ENCODE results near the gene MAP3K5.
"Not testable (repeated sequence)": the region's sequence is repeated elsewhere in the genome, so short reads cannot be mapped to it uniquely, and the experiment has no call there.

Gene MAP3K5

DNA sequence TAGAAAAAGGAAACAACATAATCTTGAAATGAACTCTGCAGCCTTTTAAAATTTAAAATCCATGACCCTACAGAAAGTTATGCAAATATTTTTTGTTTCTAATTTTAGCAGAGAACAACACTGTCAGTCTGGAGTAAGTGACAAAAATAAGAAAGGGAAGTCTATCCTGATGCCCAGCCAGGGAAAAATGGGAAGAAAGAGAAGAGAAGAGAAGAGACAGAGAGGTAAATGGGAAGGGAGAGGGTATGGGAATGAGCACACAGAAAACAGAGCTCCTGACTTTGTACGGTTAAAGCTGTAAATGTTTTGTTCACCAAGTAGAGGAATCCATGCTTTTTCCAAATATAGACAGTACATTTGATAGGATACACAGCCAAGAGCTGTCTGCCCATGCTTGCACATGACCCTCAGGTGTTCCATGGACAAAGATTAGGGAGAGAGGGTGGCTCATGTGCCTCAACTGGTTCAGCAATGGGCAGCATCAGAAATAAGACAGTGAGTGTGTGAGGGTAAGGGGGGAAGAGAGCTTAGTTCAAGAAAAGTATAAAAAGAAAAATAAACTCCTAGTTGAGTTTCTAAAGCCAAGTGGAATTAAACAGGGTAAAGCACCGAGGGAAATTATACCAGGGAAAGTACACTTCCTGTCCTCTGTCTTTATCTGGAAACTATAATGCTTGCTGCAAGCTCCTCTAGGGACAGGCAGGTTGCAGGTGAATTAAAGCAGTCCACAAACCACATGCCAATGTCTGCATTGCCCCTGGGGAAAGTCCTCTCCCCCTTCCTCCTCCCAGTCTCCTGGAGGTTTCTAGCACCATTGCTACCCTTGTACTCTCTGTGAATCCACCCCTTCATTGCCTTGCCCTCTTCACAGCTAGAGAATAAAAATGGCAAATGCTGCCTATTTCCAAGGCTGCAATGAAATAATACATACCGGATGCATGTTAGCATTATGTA lies 30.0 kb downstream of the MAP3K5 start:
- no peak overlapping the region for H3K27ac ChIP-seq (ENCODE audit: insufficient read depth, low read depth, low read length, poor library complexity, severe bottlenecking)
- H3K36me3 ChIP-seq (ENCODE audit: control insufficient read depth, insufficient read depth, low read length) = no peaks in the 10 kb centered on the region
- no peak overlapping the region for H3K4me3 ChIP-seq (ENCODE audit: insufficient read depth, low read depth, low read length)
- H3K9me3 ChIP-seq (ENCODE audit: control insufficient read depth, low read length) = no peaks in the 10 kb centered on the region
- WGBS, 2 experiments = 88 to 89% methylated on average over 2 of the region's 3 CpGs
- no peaks in the 10 kb centered on the region for H3K4me1 ChIP-seq (ENCODE audit: control insufficient read depth, insufficient read depth, low read length)
- H3K27me3 ChIP-seq (ENCODE audit: control insufficient read depth, insufficient read depth, low read length, poor library complexity, severe bottlenecking) = no peaks in the 10 kb centered on the region

GRCh38 chr6:136761227-136761922 lies 30.9 kb downstream of the MAP3K5 start:
- Histone ChIP-seq H3K9me3 (ENCODE audit: control insufficient read depth, low read length) (no peaks in the 10 kb centered on the region), H3K27me3 (ENCODE audit: control insufficient read depth, insufficient read depth, low read length, poor library complexity, severe bottlenecking) (no peaks in the 10 kb centered on the region), H3K27ac (ENCODE audit: insufficient read depth, low read depth, low read length, poor library complexity, severe bottlenecking) (no peak overlapping the region), H3K4me1 (ENCODE audit: control insufficient read depth, insufficient read depth, low read length) (no peaks in the 10 kb centered on the region), H3K36me3 (ENCODE audit: control insufficient read depth, insufficient read depth, low read length) (no peaks in the 10 kb centered on the region), H3K4me3 (ENCODE audit: insufficient read depth, low read depth, low read length) (no peak overlapping the region)
- 87 to 92% methylated on average over 8 to 9 of the region's 9 CpGs for WGBS, 2 experiments

DNA sequence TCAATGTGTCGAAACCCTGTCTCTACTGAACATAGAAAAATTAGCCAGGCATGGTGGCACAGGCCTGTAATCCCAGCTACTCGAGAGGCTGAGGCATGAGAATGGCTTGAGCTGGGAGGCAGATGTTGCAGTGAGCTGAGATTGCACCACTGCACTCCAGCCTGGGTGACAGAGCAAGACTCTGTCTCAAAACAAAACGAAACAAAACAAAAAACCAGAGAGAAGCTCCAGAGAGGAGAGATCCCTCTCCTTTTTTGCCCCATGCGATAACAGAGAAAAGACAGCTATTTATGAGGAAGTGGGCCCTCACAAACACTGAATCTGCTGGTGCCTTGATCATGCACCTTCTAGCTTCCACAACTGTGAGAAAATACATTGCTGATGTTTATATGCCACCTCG lies 31.5 kb downstream of the MAP3K5 start:
- H3K27ac ChIP-seq (ENCODE audit: insufficient read depth, low read depth, low read length, poor library complexity, severe bottlenecking); H3K36me3 ChIP-seq (ENCODE audit: control insufficient read depth, insufficient read depth, low read length); H3K4me3 ChIP-seq (ENCODE audit: insufficient read depth, low read depth, low read length); H3K27me3 ChIP-seq (ENCODE audit: control insufficient read depth, insufficient read depth, low read length, poor library complexity, severe bottlenecking); H3K4me1 ChIP-seq (ENCODE audit: control insufficient read depth, insufficient read depth, low read length); H3K9me3 ChIP-seq (ENCODE audit: control insufficient read depth, low read length): not testable (repeated sequence)
- 95 to 96% methylated on average over 5 of the region's 5 CpGs for WGBS, 2 experiments

DNA sequence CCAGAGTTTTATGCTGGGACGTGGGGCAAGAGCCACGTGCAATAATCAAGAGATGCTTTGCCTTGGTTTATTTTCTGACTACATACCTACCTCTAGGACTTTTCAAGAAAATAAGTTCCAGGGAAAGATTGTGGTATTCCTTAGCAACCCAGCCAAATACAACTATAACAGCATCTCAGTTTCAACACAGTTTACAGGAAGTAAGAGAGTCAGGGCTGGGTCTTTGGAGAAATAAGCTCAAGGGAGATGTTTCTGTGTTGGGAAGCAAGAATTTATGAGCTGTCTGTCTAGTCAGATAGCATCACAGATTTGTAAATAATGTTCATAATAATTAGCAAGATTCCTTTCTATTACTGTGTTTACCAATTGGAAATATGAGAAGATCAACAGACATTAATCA lies 35.1 kb downstream of the MAP3K5 start:
- Histone ChIP-seq H3K4me1 (ENCODE audit: control insufficient read depth, insufficient read depth, low read length) (no peaks in the 10 kb centered on the region), H3K27ac (ENCODE audit: insufficient read depth, low read depth, low read length, poor library complexity, severe bottlenecking) (no peak overlapping the region), H3K4me3 (ENCODE audit: insufficient read depth, low read depth, low read length) (no peak overlapping the region), H3K36me3 (ENCODE audit: control insufficient read depth, insufficient read depth, low read length) (no peaks in the 10 kb centered on the region), H3K9me3 (ENCODE audit: control insufficient read depth, low read length) (no peaks in the 10 kb centered on the region), H3K27me3 (ENCODE audit: control insufficient read depth, insufficient read depth, low read length, poor library complexity, severe bottlenecking) (no peaks in the 10 kb centered on the region)
- WGBS, 2 experiments = 93 to 97% methylated on average over 2 of the region's 2 CpGs

GRCh38 chr6:136754820-136755219 lies 37.5 kb downstream of the MAP3K5 start:
- no peak overlapping the region for H3K4me3 ChIP-seq (ENCODE audit: insufficient read depth, low read depth, low read length)
- H3K27ac ChIP-seq (ENCODE audit: insufficient read depth, low read depth, low read length, poor library complexity, severe bottlenecking) = no peak overlapping the region
- H3K4me1 ChIP-seq (ENCODE audit: control insufficient read depth, insufficient read depth, low read length) = no peaks in the 10 kb centered on the region
- no peaks in the 10 kb centered on the region for H3K9me3 ChIP-seq (ENCODE audit: control insufficient read depth, low read length)
- H3K36me3 ChIP-seq (ENCODE audit: control insufficient read depth, insufficient read depth, low read length) = no peaks in the 10 kb centered on the region
- WGBS, 2 experiments = 95 to 97% methylated on average over 7 of the region's 7 CpGs
- no peaks in the 10 kb centered on the region for H3K27me3 ChIP-seq (ENCODE audit: control insufficient read depth, insufficient read depth, low read length, poor library complexity, severe bottlenecking)

GRCh38 chr6:136753624-136754023 lies 38.7 kb downstream of the MAP3K5 start:
- H3K27ac ChIP-seq (ENCODE audit: insufficient read depth, low read depth, low read length, poor library complexity, severe bottlenecking) = no peak overlapping the region
- 91% methylated on average over 7 of the region's 7 CpGs for WGBS, 2 experiments
- no peaks in the 10 kb centered on the region for H3K4me1 ChIP-seq (ENCODE audit: control insufficient read depth, insufficient read depth, low read length)
- H3K36me3 ChIP-seq (ENCODE audit: control insufficient read depth, insufficient read depth, low read length) = no peaks in the 10 kb centered on the region
- no peaks in the 10 kb centered on the region for H3K27me3 ChIP-seq (ENCODE audit: control insufficient read depth, insufficient read depth, low read length, poor library complexity, severe bottlenecking)
- no peaks in the 10 kb centered on the region for H3K9me3 ChIP-seq (ENCODE audit: control insufficient read depth, low read length)
- no peak overlapping the region for H3K4me3 ChIP-seq (ENCODE audit: insufficient read depth, low read depth, low read length)

GRCh38 chr6:136752554-136752953 lies 39.7 kb downstream of the MAP3K5 start:
- Histone ChIP-seq H3K9me3 (ENCODE audit: control insufficient read depth, low read length) (no peaks in the 10 kb centered on the region), H3K36me3 (ENCODE audit: control insufficient read depth, insufficient read depth, low read length) (no peaks in the 10 kb centered on the region), H3K27ac (ENCODE audit: insufficient read depth, low read depth, low read length, poor library complexity, severe bottlenecking) (no peak overlapping the region), H3K4me1 (ENCODE audit: control insufficient read depth, insufficient read depth, low read length) (no peaks in the 10 kb centered on the region), H3K4me3 (ENCODE audit: insufficient read depth, low read depth, low read length) (no peak overlapping the region), H3K27me3 (ENCODE audit: control insufficient read depth, insufficient read depth, low read length, poor library complexity, severe bottlenecking) (no peaks in the 10 kb centered on the region)
- WGBS, 2 experiments = 79 to 86% methylated on average over 7 of the region's 7 CpGs

DNA sequence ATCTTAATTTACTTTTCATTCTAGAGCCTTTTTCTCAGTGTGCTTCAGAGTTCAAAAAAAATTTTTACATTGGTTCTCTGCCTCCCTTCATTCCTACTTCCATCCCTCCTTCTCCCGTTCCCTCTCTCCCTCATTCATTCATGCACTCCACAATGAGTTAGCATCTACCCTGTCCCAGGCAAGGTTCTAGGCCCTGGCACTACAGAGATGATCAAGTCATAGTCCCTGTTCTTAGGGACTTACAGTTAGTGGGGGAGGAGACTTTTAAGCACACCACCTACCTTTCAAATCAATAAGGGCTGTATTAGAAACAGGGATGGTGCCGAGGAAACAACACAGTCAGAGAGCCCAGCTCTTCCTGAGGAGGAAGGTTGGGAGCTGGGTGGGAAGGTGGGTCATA lies 40.3 kb downstream of the MAP3K5 start:
- WGBS, 2 experiments = 88 to 94% methylated on average over 2 of the region's 2 CpGs
- Histone ChIP-seq H3K27me3 (ENCODE audit: control insufficient read depth, insufficient read depth, low read length, poor library complexity, severe bottlenecking) (no peaks in the 10 kb centered on the region), H3K9me3 (ENCODE audit: control insufficient read depth, low read length) (no peaks in the 10 kb centered on the region), H3K4me1 (ENCODE audit: control insufficient read depth, insufficient read depth, low read length) (no peaks in the 10 kb centered on the region), H3K27ac (ENCODE audit: insufficient read depth, low read depth, low read length, poor library complexity, severe bottlenecking) (no peak overlapping the region), H3K36me3 (ENCODE audit: control insufficient read depth, insufficient read depth, low read length) (no peaks in the 10 kb centered on the region), H3K4me3 (ENCODE audit: insufficient read depth, low read depth, low read length) (no peak overlapping the region)

GRCh38 chr6:136751522-136751956 lies 40.7 kb downstream of the MAP3K5 start:
- Histone ChIP-seq H3K4me1 (ENCODE audit: control insufficient read depth, insufficient read depth, low read length) (no peaks in the 10 kb centered on the region), H3K27ac (ENCODE audit: insufficient read depth, low read depth, low read length, poor library complexity, severe bottlenecking) (no peak overlapping the region), H3K9me3 (ENCODE audit: control insufficient read depth, low read length) (no peaks in the 10 kb centered on the region), H3K36me3 (ENCODE audit: control insufficient read depth, insufficient read depth, low read length) (no peaks in the 10 kb centered on the region), H3K27me3 (ENCODE audit: control insufficient read depth, insufficient read depth, low read length, poor library complexity, severe bottlenecking) (no peaks in the 10 kb centered on the region), H3K4me3 (ENCODE audit: insufficient read depth, low read depth, low read length) (no peak overlapping the region)
- 92 to 100% methylated on average over 4 to 5 of the region's 5 CpGs for WGBS, 2 experiments

- Histone ChIP-seq H3K4me1 (ENCODE audit: control insufficient read depth, insufficient read depth, low read length) (no peaks in the 10 kb centered on the region), H3K36me3 (ENCODE audit: control insufficient read depth, insufficient read depth, low read length) (no peaks in the 10 kb centered on the region), H3K4me3 (ENCODE audit: insufficient read depth, low read depth, low read length) (no peak overlapping the region), H3K27me3 (ENCODE audit: control insufficient read depth, insufficient read depth, low read length, poor library complexity, severe bottlenecking) (no peaks in the 10 kb centered on the region), H3K9me3 (ENCODE audit: control insufficient read depth, low read length) (no peaks in the 10 kb centered on the region), H3K27ac (ENCODE audit: insufficient read depth, low read depth, low read length, poor library complexity, severe bottlenecking) (no peak overlapping the region)
- 88 to 92% methylated on average over 4 of the region's 4 CpGs for WGBS, 2 experiments
These were observed 41.4 kb downstream of the MAP3K5 start for GRCh38 chr6:136750696-136751521.

Data from ectodermal cell (in vitro differentiated cells).